ENCODE data around the gene SH2D3C. TPM values are rescaled to one million over a fixed set of nuclear protein-coding genes. Genes with fewer than 3 reads are reported as not detected.

The SH2D3C gene
- total RNA-seq, 1 donor from 2014 or later, result 59.4 TPM

GRCh38 chr9:127817881-127818434 is 39.5 kb upstream of the SH2D3C start:
- H3K4me3 ChIP-seq, result no peak overlapping the region
- ATAC-seq (no peak), DNase-seq (no peak)
- no peak overlapping the region for H3K27ac ChIP-seq
- H3K36me3 ChIP-seq, result peaks cover 95% of the 10 kb centered on the region
- no peaks in the 10 kb centered on the region for H3K27me3 ChIP-seq (ENCODE audit: low read depth)
- intact Hi-C loops (cut with DNase I), result no loop called here
- no peaks in the 10 kb centered on the region for H3K9me3 ChIP-seq
- no peaks in the 10 kb centered on the region for H3K4me1 ChIP-seq
- TF ChIP-seq CTCF (IDR thresholded peaks at IDR 0.05), result no peak

- Histone ChIP-seq H3K4me3 (no peak overlapping the region), H3K36me3 (peaks cover 97% of the 10 kb centered on the region), H3K27me3 (ENCODE audit: low read depth) (no peaks in the 10 kb centered on the region), H3K9me3 (no peaks in the 10 kb centered on the region), H3K4me1 (no peaks in the 10 kb centered on the region), H3K27ac (no peak overlapping the region)
- intact Hi-C loops (cut with DNase I), result no loop called here
- no peak for TF ChIP-seq CTCF (IDR thresholded peaks at IDR 0.05)
- DNase-seq (no peak), ATAC-seq (no peak)
These were observed 38.3 kb upstream of the SH2D3C start for GRCh38 chr9:127816728-127817127.

GRCh38 chr9:127816362-127816725 is 37.9 kb upstream of the SH2D3C start:
- H3K4me1 ChIP-seq, result no peaks in the 10 kb centered on the region
- peaks cover 100% of the 10 kb centered on the region for H3K36me3 ChIP-seq
- ATAC-seq (no peak), DNase-seq (no peak)
- no peak overlapping the region for H3K27ac ChIP-seq
- TF ChIP-seq CTCF (IDR thresholded peaks at IDR 0.05), result no peak
- H3K4me3 ChIP-seq, result no peak overlapping the region
- intact Hi-C loops (cut with DNase I), result no loop called here
- H3K9me3 ChIP-seq, result no peaks in the 10 kb centered on the region
- H3K27me3 ChIP-seq (ENCODE audit: low read depth), result no peaks in the 10 kb centered on the region

GRCh38 chr9:127815512-127816361 is 37.3 kb upstream of the SH2D3C start:
- no peaks in the 10 kb centered on the region for H3K9me3 ChIP-seq
- H3K36me3 ChIP-seq, result peaks cover 99% of the 10 kb centered on the region
- no peak for DNase-seq
- no peak overlapping the region for H3K27ac ChIP-seq
- no peak overlapping the region for H3K4me3 ChIP-seq
- no peak for TF ChIP-seq CTCF (IDR thresholded peaks at IDR 0.05)
- intact Hi-C loops (cut with DNase I), result no loop called here
- no peaks in the 10 kb centered on the region for H3K27me3 ChIP-seq (ENCODE audit: low read depth)
- peak in 1 of 2 donors; percentile 7 for ATAC-seq
- no peaks in the 10 kb centered on the region for H3K4me1 ChIP-seq

- intact Hi-C loops (cut with DNase I), result no loop called here
- no peak for TF ChIP-seq CTCF (IDR thresholded peaks at IDR 0.05)
- no peak overlapping the region for H3K27ac ChIP-seq
- ATAC-seq, result no peak
- no peaks in the 10 kb centered on the region for H3K27me3 ChIP-seq (ENCODE audit: low read depth)
- H3K36me3 ChIP-seq, result peaks cover 99% of the 10 kb centered on the region
- no peak overlapping the region for H3K4me3 ChIP-seq
- H3K9me3 ChIP-seq, result no peaks in the 10 kb centered on the region
- H3K4me1 ChIP-seq, result peaks cover 5% of the 10 kb centered on the region
- DNase-seq, result no peak
These were observed 36.4 kb upstream of the SH2D3C start for GRCh38 chr9:127814619-127815511.

Data from lower lobe of right lung (tissue), 2 donors.